ENCODE data around the gene LRCH1.

Gene LRCH1

GRCh38 chr13:46604226-46604990 is 51.4 kb downstream of the LRCH1 start:
- H3K4me3 ChIP-seq (ENCODE audit: low read length): no peak overlapping the region
- TF ChIP-seq CTCF (IDR thresholded peaks at IDR 0.05; ENCODE audit: insufficient read depth, low read depth, low read length, missing control alignments): no peak
- no peak for DNase-seq (ENCODE audit: low read depth)

- no peak overlapping the region for H3K4me3 ChIP-seq (ENCODE audit: low read length)
- no peak for TF ChIP-seq CTCF (IDR thresholded peaks at IDR 0.05; ENCODE audit: insufficient read depth, low read depth, low read length, missing control alignments)
- no peak for DNase-seq (ENCODE audit: low read depth)
These were observed 52.3 kb downstream of the LRCH1 start for GRCh38 chr13:46605076-46605824.

GRCh38 chr13:46605825-46606554 is 53.0 kb downstream of the LRCH1 start:
- no peak for DNase-seq (ENCODE audit: low read depth)
- H3K4me3 ChIP-seq (ENCODE audit: low read length): no peak overlapping the region
- no peak for TF ChIP-seq CTCF (IDR thresholded peaks at IDR 0.05; ENCODE audit: insufficient read depth, low read depth, low read length, missing control alignments)

GRCh38 chr13:46606970-46607369 is 54.0 kb downstream of the LRCH1 start:
- H3K4me3 ChIP-seq (ENCODE audit: low read length): no peak overlapping the region
- no peak for TF ChIP-seq CTCF (IDR thresholded peaks at IDR 0.05; ENCODE audit: insufficient read depth, low read depth, low read length, missing control alignments)
- DNase-seq (ENCODE audit: low read depth): no peak

DNA sequence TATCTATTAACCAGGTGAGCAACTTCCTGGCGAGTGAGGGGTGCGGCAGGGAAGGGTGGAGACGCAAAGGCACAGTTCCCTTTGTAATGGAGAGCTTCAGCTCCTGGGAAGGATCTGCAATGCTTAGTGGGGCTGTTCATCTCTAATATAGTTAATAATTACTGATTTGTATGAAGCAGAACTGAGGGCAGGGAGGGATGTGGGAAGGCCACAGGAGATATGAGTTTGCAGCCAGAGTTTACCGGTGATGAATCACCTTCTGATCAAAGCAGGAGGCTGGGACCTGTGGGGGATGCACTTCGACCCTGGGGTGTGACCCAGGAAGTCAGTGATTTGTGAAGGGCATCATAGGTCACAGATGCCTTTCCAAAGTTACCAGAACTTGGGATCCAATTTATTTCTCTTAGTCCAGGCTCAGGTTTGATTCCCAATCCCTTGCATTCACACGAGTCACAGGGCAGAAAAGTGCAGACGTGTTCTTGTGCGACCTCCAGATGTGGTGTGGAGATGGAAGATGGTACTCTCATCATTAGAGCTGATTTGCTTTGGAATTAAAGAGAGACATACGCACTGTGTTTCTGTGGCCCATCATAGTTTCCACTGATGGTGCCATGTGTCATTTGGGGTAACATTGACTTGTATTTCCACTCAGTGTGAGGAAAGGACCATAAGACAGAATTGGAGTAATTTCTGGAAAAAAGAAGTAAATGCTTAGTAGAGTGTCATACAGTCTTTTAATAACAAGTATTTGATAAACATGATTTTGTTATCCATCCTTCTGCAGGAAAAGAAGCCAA is 55.0 kb downstream of the LRCH1 start:
- DNase-seq (ENCODE audit: low read depth): no peak
- no peak overlapping the region for H3K4me3 ChIP-seq (ENCODE audit: low read length)
- TF ChIP-seq CTCF (IDR thresholded peaks at IDR 0.05; ENCODE audit: insufficient read depth, low read depth, low read length, missing control alignments): no peak

- TF ChIP-seq CTCF (IDR thresholded peaks at IDR 0.05; ENCODE audit: insufficient read depth, low read depth, low read length, missing control alignments): no peak
- no peak for DNase-seq (ENCODE audit: low read depth)
- H3K4me3 ChIP-seq (ENCODE audit: low read length): no peak overlapping the region
These were observed 56.1 kb downstream of the LRCH1 start for GRCh38 chr13:46609052-46609451.
